CD14-positive monocyte (primary cell): ENCODE measurements around the gene ADGRF5. TPM values are rescaled to one million over a fixed set of nuclear protein-coding genes. Genes with fewer than 3 reads are reported as not detected.

ENCODE experiments used
- DNase-seq, 3 donors: peaks; one replicate each; pipeline ENCODE4 v3.0.0-alpha.2; 2011 to 2022
- H2AFZ ChIP-seq: 2 replicates; pipeline ENCODE4 v1.6.0; 2012; ENCODE audit warnings: mild to moderate bottlenecking, low read depth, low read length, inconsistent platforms; ENCODE audit not compliant: insufficient read depth, poor library complexity, severe bottlenecking
- H3K27ac ChIP-seq, 2 donors: 1 replicate in 1 of 2; 2 replicates in 1 of 2; pipeline ENCODE4 v1.5.1; 2012 to 2013; ENCODE audit warnings: low read length in 2 of 2, control low read depth in 1 of 2, inconsistent platforms in 1 of 2, low read depth in 1 of 2, mild to moderate bottlenecking in 1 of 2
- H3K27me3 ChIP-seq, 2 donors: one replicate each; pipeline versions ENCODE4 v1.6.0 to v1.6.1; 2011 to 2013; ENCODE audit warnings: low read length in 2 of 2; ENCODE audit not compliant: control insufficient read depth in 2 of 2, insufficient read depth in 2 of 2
- H3K36me3 ChIP-seq, 2 donors: replicated peaks in 1 of 2; 1 replicate in 1 of 2; 2 replicates in 1 of 2; pipeline versions ENCODE4 v1.5.1 to v1.6.1; 2012 to 2013; ENCODE audit warnings: low read length in 2 of 2, control low read depth in 1 of 2, inconsistent platforms in 1 of 2, mild to moderate bottlenecking in 1 of 2; ENCODE audit not compliant: insufficient read depth in 2 of 2, control insufficient read depth in 1 of 2
- H3K4me1 ChIP-seq, 2 donors: 1 replicate in 1 of 2; 2 replicates in 1 of 2; pipeline versions ENCODE4 v1.5.1 to v1.6.1; 2012 to 2013; ENCODE audit warnings: low read length in 2 of 2, control low read depth in 1 of 2, inconsistent platforms in 1 of 2, mild to moderate bottlenecking in 1 of 2, moderate library complexity in 1 of 2; ENCODE audit not compliant: insufficient read depth in 2 of 2, control insufficient read depth in 1 of 2
- H3K4me2 ChIP-seq: replicated peaks from 2 replicates; pipeline ENCODE3; 2012; ENCODE audit warnings: low read length, moderate library complexity, mild to moderate bottlenecking; ENCODE audit not compliant: poor library complexity, severe bottlenecking; ENCODE audit errors: extremely low read depth
- H3K4me3 ChIP-seq, 3 experiments: fragments of 200-600 bp in 1 of 3; sonication (generic) in 1 of 3; replicated peaks in 1 of 3; 1 replicate in 2 of 3; 2 replicates in 1 of 3; pipeline ENCODE4 v1.5.1; 2011 to 2013; ENCODE audit warnings: low read length in 3 of 3, mild to moderate bottlenecking in 3 of 3, control low read depth in 2 of 3, low read depth in 2 of 3, inconsistent platforms in 1 of 3, moderate library complexity in 1 of 3
- H3K79me2 ChIP-seq: 2 replicates; pipeline ENCODE4 v1.6.0; 2012; ENCODE audit warnings: mild to moderate bottlenecking, control low read depth, inconsistent platforms, low read length, moderate library complexity; ENCODE audit not compliant: insufficient read depth
- H3K9ac ChIP-seq: 2 replicates; pipeline ENCODE4 v1.6.0; 2017; ENCODE audit warnings: low read length, mild to moderate bottlenecking; ENCODE audit not compliant: insufficient read depth, poor library complexity, severe bottlenecking
- H3K9me3 ChIP-seq, 2 donors: replicated peaks in 1 of 2; 1 replicate in 1 of 2; 2 replicates in 1 of 2; pipeline versions ENCODE4 v1.5.1 to v1.6.1; 2012 to 2013; ENCODE audit warnings: low read length in 2 of 2, control low read depth in 1 of 2; ENCODE audit not compliant: control insufficient read depth in 1 of 2, insufficient read depth in 1 of 2
- H4K20me1 ChIP-seq: 2 replicates; pipeline ENCODE4 v1.6.0; 2012; ENCODE audit warnings: mild to moderate bottlenecking, low read length, control low read depth, moderate library complexity; ENCODE audit not compliant: insufficient read depth
- H3K27ac Mint-ChIP-seq, 7 donors: one replicate each; pipeline ENCODE4 v1.8.0; 2020; ENCODE audit warnings: mild to moderate bottlenecking in 7 of 7, mixed read lengths in 7 of 7, moderate library complexity in 6 of 7, inconsistent platforms in 2 of 7
- H3K27me3 Mint-ChIP-seq, 3 donors: one replicate each; pipeline ENCODE4 v1.8.0; 2021 to 2022; ENCODE audit warnings: low read depth in 3 of 3, mild to moderate bottlenecking in 3 of 3, mixed read lengths in 3 of 3, moderate library complexity in 3 of 3, inconsistent platforms in 1 of 3
- H3K36me3 Mint-ChIP-seq, 2 donors: one replicate each; pipeline ENCODE4 v1.8.0; 2020; ENCODE audit warnings: mixed read lengths in 2 of 2, inconsistent platforms in 1 of 2, mild to moderate bottlenecking in 1 of 2
- H3K4me1 Mint-ChIP-seq: one replicate; pipeline ENCODE4 v1.8.0; 2020; ENCODE audit warnings: mild to moderate bottlenecking, mixed read lengths
- H3K4me3 Mint-ChIP-seq, 2 donors: one replicate each; pipeline ENCODE4 v1.8.0; 2020; ENCODE audit warnings: mild to moderate bottlenecking in 2 of 2, mixed read lengths in 2 of 2, moderate library complexity in 1 of 2
- H3K9me3 Mint-ChIP-seq, 7 donors: one replicate each; pipeline ENCODE4 v1.8.0; 2020 to 2022; ENCODE audit warnings: mixed read lengths in 7 of 7, mild to moderate bottlenecking in 6 of 7, moderate library complexity in 6 of 7, inconsistent platforms in 2 of 7
- WGBS: methylation state at CpG from one replicate; pipeline ENCODE4 v1.1.5; 2013; ENCODE audit warnings: missing lambda C conversion rate; ENCODE audit not compliant: insufficient coverage; 5-methylcytosine and 5-hydroxymethylcytosine counted together
- intact Hi-C, 2 donors: fragments of 100-400 bp; cut with micrococcal nuclease; formaldehyde crosslinking; loops; one replicate each; pipeline versions ENCODE4 v1.15.0 to v1.15.1; 2023
- polyA plus RNA-seq, 3 donors: library from polyadenylated mRNA; depleted of rRNA in 1 of 3; unstranded in 2 of 3; stranded (reverse) in 1 of 3; fragments of 300-500 nt in 2 of 3; fragments of >200 nt in 1 of 3; fragmentation: Illumina TruSeq in 2 of 3; gene quantifications; 1 replicate in 2 of 3; 2 replicates in 1 of 3; pipeline ENCODE4 v1.2.3, GENCODE V29; 2012 to 2021
- TF ChIP-seq, protein P1 (sequence below): fragments of 200-600 bp; IDR thresholded peaks from one replicate; pipeline ENCODE4 v1.8.0; 2022; ENCODE audit warnings: antibody characterized with exemption, mild to moderate bottlenecking

Gene ADGRF5
- polyA plus RNA-seq, 3 donors, result not detected

DNA sequence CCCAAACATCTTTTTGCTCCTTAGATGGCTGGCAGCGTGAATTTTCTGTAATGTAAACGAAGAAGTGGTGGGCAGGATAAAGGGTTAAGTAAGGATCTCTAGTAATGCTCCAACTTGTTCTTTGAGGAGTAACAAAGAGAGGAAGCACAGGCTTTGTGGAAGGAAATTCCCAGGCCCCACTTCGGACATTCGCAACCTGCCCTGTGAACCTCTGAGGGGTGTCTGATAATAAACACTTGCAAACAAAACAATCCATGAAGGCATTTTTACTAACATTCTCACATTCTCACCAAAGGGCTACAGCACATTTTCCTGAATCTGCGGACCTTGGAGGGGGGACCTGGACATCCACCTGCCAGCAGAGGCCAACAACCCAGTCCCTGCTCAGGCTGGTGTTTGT lies 25.8 kb upstream of the ADGRF5 start:
- Histone ChIP-seq H3K36me3 (no peaks in the 10 kb centered on the region), H3K9me3 (no peaks in the 10 kb centered on the region), H3K4me1 (no peaks in the 10 kb centered on the region), H2AFZ (no peak overlapping the region), H3K79me2 (no peaks in the 10 kb centered on the region), H3K27ac (no peak overlapping the region), H4K20me1 (no peaks in the 10 kb centered on the region), H3K27me3 (no peaks in the 10 kb centered on the region), H3K9ac (no peak overlapping the region), H3K4me2 (no peak overlapping the region), H3K4me3 (no peak overlapping the region)
- TF ChIP-seq, protein P1, sequence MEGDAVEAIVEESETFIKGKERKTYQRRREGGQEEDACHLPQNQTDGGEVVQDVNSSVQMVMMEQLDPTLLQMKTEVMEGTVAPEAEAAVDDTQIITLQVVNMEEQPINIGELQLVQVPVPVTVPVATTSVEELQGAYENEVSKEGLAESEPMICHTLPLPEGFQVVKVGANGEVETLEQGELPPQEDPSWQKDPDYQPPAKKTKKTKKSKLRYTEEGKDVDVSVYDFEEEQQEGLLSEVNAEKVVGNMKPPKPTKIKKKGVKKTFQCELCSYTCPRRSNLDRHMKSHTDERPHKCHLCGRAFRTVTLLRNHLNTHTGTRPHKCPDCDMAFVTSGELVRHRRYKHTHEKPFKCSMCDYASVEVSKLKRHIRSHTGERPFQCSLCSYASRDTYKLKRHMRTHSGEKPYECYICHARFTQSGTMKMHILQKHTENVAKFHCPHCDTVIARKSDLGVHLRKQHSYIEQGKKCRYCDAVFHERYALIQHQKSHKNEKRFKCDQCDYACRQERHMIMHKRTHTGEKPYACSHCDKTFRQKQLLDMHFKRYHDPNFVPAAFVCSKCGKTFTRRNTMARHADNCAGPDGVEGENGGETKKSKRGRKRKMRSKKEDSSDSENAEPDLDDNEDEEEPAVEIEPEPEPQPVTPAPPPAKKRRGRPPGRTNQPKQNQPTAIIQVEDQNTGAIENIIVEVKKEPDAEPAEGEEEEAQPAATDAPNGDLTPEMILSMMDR, result no peak
- intact Hi-C loops, result no loop called here
- no peaks in the 10 kb centered on the region for H3K27me3 Mint-ChIP-seq
- 90% methylated on average over 5 of the region's 5 CpGs for WGBS
- no peak overlapping the region for H3K4me3 Mint-ChIP-seq
- no peak for DNase-seq
- peak overlapping the region in 1 of 7 donors; percentile 21 for H3K27ac Mint-ChIP-seq
- H3K36me3 Mint-ChIP-seq, result no peaks in the 10 kb centered on the region
- peaks cover 0 to 3% (median 0%) of the 10 kb centered on the region in 7 donors for H3K9me3 Mint-ChIP-seq
- no peaks in the 10 kb centered on the region for H3K4me1 Mint-ChIP-seq

DNA sequence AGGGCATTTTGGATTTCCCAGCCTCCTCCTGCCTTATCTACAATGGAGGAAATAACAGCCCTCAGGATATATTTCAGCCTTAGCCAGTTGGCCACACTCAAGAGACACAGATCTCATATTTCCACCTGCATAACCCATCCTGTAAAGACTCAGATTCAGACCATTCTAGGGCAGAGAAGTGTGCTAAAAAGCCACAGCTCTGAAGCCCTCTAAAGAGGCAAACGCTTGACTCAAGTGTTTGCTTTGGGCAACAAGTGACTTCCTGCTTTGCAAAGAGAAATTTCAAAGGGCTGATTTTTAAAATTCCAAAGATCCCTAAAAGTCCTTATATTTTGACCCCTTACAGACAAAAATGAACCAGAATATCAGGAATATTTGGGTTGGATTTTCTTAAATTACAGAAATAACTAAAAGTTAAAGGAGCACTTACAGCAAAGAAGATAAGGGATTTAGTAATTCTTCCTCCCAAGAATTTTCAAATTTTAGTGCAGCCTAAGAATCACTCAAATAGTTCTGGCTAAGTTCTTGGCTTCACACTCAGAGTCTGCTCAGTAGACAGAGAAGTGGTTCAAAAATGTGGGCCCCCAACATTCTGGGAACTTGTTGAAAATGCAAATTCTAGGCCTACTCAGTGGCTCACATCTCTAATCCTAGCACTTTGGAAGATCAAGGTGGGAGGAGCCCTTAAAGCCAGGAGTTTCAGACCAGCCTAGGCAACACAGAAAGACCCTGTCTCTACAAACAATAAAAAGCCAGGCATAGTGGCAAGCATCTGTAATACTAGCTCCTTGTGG lies 18.9 kb upstream of the ADGRF5 start:
- Histone ChIP-seq H3K79me2 (no peaks in the 10 kb centered on the region), H3K4me1 (no peaks in the 10 kb centered on the region), H2AFZ (no peak overlapping the region), H3K27me3 (no peaks in the 10 kb centered on the region), H3K4me2 (no peak overlapping the region), H3K27ac (no peak overlapping the region), H3K9ac (no peak overlapping the region), H4K20me1 (no peaks in the 10 kb centered on the region), H3K36me3 (no peaks in the 10 kb centered on the region), H3K9me3 (no peaks in the 10 kb centered on the region), H3K4me3 (no peak overlapping the region)
- Mint-ChIP-seq H3K27me3 (peaks cover 0 to 2% (median 2%) of the 10 kb centered on the region in 3 donors), H3K4me1 (no peaks in the 10 kb centered on the region), H3K36me3 (no peaks in the 10 kb centered on the region), H3K27ac (no peak overlapping the region), H3K4me3 (no peak overlapping the region), H3K9me3 (peaks cover 0 to 3% (median 0%) of the 10 kb centered on the region in 7 donors)
- no peak for DNase-seq
- intact Hi-C loops, result no loop called here
- TF ChIP-seq, protein P1, result no peak
- no CpG with 5 or more reads among the region's 1 CpG for WGBS
